HCT116 (cell line): Measurements from ENCODE around the gene CPSF7. TPM values are rescaled to one million over a fixed set of nuclear protein-coding genes. Genes with fewer than 3 reads are reported as not detected.

Source experiments
- ATAC-seq: fragments of 200-7000 bp; cut with Tn5 transposase; 2 replicates; pipeline ENCODE4 v1.9.1; 2020; ENCODE audit warnings: mild to moderate bottlenecking, moderate library complexity
- BruUV-seq: library from RNA; stranded (reverse); fragments of 400-500 nt; replicated peaks from 2 replicates; lab custom pipeline; 2021; lab: Mats Ljungman, UMichigan
- CTCF ChIA-PET: fragments of 300-600 bp; sonication (Branson Sonifier 250); formaldehyde crosslinking; loops from one replicate; lab custom pipeline; 2021; ENCODE audit warnings: antibody characterized with exemption; lab: Charles Lee
- POLR2A ChIA-PET: fragments of 300-600, 350-600 bp; sonication (Branson Sonifier 250); formaldehyde crosslinking; loops from one replicate; lab custom pipeline; 2021; ENCODE audit warnings: antibody characterized with exemption; lab: Charles Lee
- RAD21 ChIA-PET, 2 experiments: fragments of 300-600 bp; sonication (Branson Sonifier 250); formaldehyde crosslinking; loops; one replicate each; lab custom pipeline; 2023; ENCODE audit warnings: low total read pairs in 2 of 2; ENCODE audit not compliant: uncharacterized antibody in 2 of 2, unreplicated experiment in 2 of 2, low non-redundant PET in 1 of 2; lab: Charles Lee
- DNase-seq: peaks from one replicate; pipeline ENCODE4 v3.0.0-alpha.2; 2010; ENCODE audit warnings: low read depth, low spot score
- H2AFZ ChIP-seq: fragments of 200-600 bp; shearing (Covaris generic), sonication (generic); 2 replicates; pipeline ENCODE4 v1.6.1; 2017; ENCODE audit warnings: low read depth, mixed run types, mixed read lengths, antibody characterized with exemption, low read length; ENCODE audit not compliant: poor library complexity, severe bottlenecking
- H3K27ac ChIP-seq: 2 replicates; pipeline ENCODE4 v1.5.1; 2012; ENCODE audit warnings: low read depth, low read length
- H3K27me3 ChIP-seq: fragments of 200-600 bp; sonication (generic); 2 replicates; pipeline ENCODE4 v1.6.1; 2016; ENCODE audit warnings: mixed run types, low read length, mixed read lengths; ENCODE audit not compliant: insufficient read depth
- H3K36me3 ChIP-seq, 2 experiments: fragments of 200-500 bp in 1 of 2; fragments of 200-600 bp in 1 of 2; sonication (Bioruptor generic) in 1 of 2; sonication (generic) in 1 of 2; 2 replicates each; pipeline versions ENCODE4 v1.5.1 to v1.6.1; 2014 to 2016; ENCODE audit warnings: low read length in 2 of 2, inconsistent platforms in 1 of 2, mixed read lengths in 1 of 2, mixed run types in 1 of 2; ENCODE audit not compliant: insufficient read depth in 2 of 2, control insufficient read depth in 1 of 2
- H3K4me1 ChIP-seq, 2 experiments: fragments of 200-600 bp in 1 of 2; sonication (generic) in 1 of 2; 2 replicates each; pipeline versions ENCODE4 v1.5.1 to v1.6.1; 2012 to 2017; ENCODE audit warnings: low read length in 2 of 2, inconsistent platforms in 1 of 2, mild to moderate bottlenecking in 1 of 2, mixed read lengths in 1 of 2, mixed run types in 1 of 2, moderate library complexity in 1 of 2; ENCODE audit not compliant: insufficient read depth in 2 of 2, control insufficient read depth in 1 of 2
- H3K4me2 ChIP-seq: fragments of 200-600 bp; sonication (generic); 2 replicates; pipeline ENCODE4 v1.6.1; 2017; ENCODE audit warnings: mixed run types, low read length, mixed read lengths
- H3K4me3 ChIP-seq, 2 experiments: fragments of 200-600 bp in 1 of 2; sonication (generic) in 1 of 2; replicated peaks in 1 of 2; 2 replicates each; pipeline ENCODE4 v1.5.1; 2011 to 2016; ENCODE audit warnings: low read length in 2 of 2, control low read depth in 1 of 2, low read depth in 1 of 2, mild to moderate bottlenecking in 1 of 2, mixed read lengths in 1 of 2, mixed run types in 1 of 2
- H3K79me2 ChIP-seq: fragments of 200-600 bp; sonication (generic); 2 replicates; pipeline ENCODE4 v1.6.1; 2017; ENCODE audit warnings: mild to moderate bottlenecking, mixed run types, low read length, moderate library complexity, mixed read lengths; ENCODE audit not compliant: insufficient read depth
- H3K9ac ChIP-seq: fragments of 200-600 bp; sonication (generic); 2 replicates; pipeline ENCODE4 v1.6.1; 2016; ENCODE audit warnings: low read length, mixed read lengths
- H3K9me2 ChIP-seq: fragments of 200-600 bp; sonication (generic), shearing (Covaris generic); 2 replicates; pipeline ENCODE4 v1.6.1; 2017; ENCODE audit warnings: mixed run types, mild to moderate bottlenecking, moderate library complexity; ENCODE audit not compliant: insufficient read depth
- H3K9me3 ChIP-seq, 2 experiments: fragments of 200-500 bp in 1 of 2; fragments of 200-600 bp in 1 of 2; sonication (Bioruptor generic) in 1 of 2; sonication (generic) in 1 of 2; 2 replicates each; pipeline ENCODE4 v1.6.1; 2014 to 2017; ENCODE audit warnings: low read length in 2 of 2, mixed read lengths in 2 of 2, inconsistent platforms in 1 of 2, low read depth in 1 of 2, mild to moderate bottlenecking in 1 of 2, mixed run types in 1 of 2, moderate library complexity in 1 of 2; ENCODE audit not compliant: control insufficient read depth in 1 of 2, insufficient read depth in 1 of 2
- H4K20me1 ChIP-seq: fragments of 200-600 bp; sonication (generic), shearing (Covaris generic); 2 replicates; pipeline ENCODE4 v1.6.1; 2017; ENCODE audit warnings: mixed run types, mild to moderate bottlenecking, moderate library complexity; ENCODE audit not compliant: insufficient read depth
- ATF3 ChIP-seq: IDR thresholded peaks from 2 replicates; pipeline ENCODE4 v1.6.1; 2012
- POLR2AphosphoS5 ChIP-seq: IDR thresholded peaks from 2 replicates; pipeline ENCODE4 v1.6.1; 2011; ENCODE audit warnings: mild to moderate bottlenecking, low read depth, low read length, moderate library complexity
- SRF ChIP-seq: IDR thresholded peaks from 2 replicates; pipeline ENCODE4 v1.6.1; 2012; ENCODE audit warnings: low read depth
- intact Hi-C: fragments of 100-400 bp; cut with micrococcal nuclease; formaldehyde crosslinking; loops from 2 replicates; pipeline ENCODE4 v1.10.0; 2022
- total RNA-seq: library from RNA; stranded (reverse); gene quantifications from one replicate; pipeline ENCODE4 v1.2.1, GENCODE V29; 2021; ENCODE audit not compliant: unreplicated experiment

CPSF7 gene
- total RNA-seq, 1 experiment from 2014 or later, result 110 TPM

GRCh38 chr11:61453695-61454094 lies 23.9 kb upstream of the CPSF7 start:
- POLR2A ChIA-PET, result no interaction called here
- no peak for ATAC-seq

GRCh38 chr11:61452825-61453224 lies 23.1 kb upstream of the CPSF7 start:
- ATAC-seq (no peak), DNase-seq (no peak)
- Histone ChIP-seq H3K4me1 (no peaks in the 10 kb centered on the region), H4K20me1 (no peaks in the 10 kb centered on the region), H3K4me2 (no peak overlapping the region), H3K9me2 (no peaks in the 10 kb centered on the region), H3K79me2 (peaks cover 5% of the 10 kb centered on the region; the same call in 1 of the 2 replicates), H2AFZ (no peak overlapping the region), H3K27ac (no peak overlapping the region), H3K9ac (no peak overlapping the region), H3K36me3 (peaks cover 3% of the 10 kb centered on the region in 2 experiments; a peak in 3 of 4 replicates), H3K4me3 (no peak overlapping the region), H3K9me3 (no peaks in the 10 kb centered on the region), H3K27me3 (no peaks in the 10 kb centered on the region)
- ChIA-PET POLR2A (no interaction called here), CTCF (interaction anchor here (1.2 to 2.1 kb wide), 2 partner anchors 18 to 29 kb away, joined by 4 to 5 read pairs; no protein-coding TSS in a partner anchor), RAD21 (no interaction called here)
- no TSS peak for BruUV-seq
- intact Hi-C loops, result no loop called here
- no peak for TF ChIP-seq SRF
- no peak for TF ChIP-seq POLR2AphosphoS5

More at GRCh38 chr11:61453695-61454094, 23.9 kb upstream of the CPSF7 start:
- Histone ChIP-seq H3K9me3 (no peaks in the 10 kb centered on the region), H3K4me2 (no peak overlapping the region), H3K27ac (no peak overlapping the region), H2AFZ (no peak overlapping the region), H3K79me2 (peaks cover 5% of the 10 kb centered on the region; the same call in 1 of the 2 replicates), H3K4me1 (no peaks in the 10 kb centered on the region), H3K4me3 (no peak overlapping the region), H3K9ac (no peak overlapping the region), H3K9me2 (no peaks in the 10 kb centered on the region), H3K36me3 (no peaks in the 10 kb centered on the region; a peak in 2 of 4 replicates), H3K27me3 (no peaks in the 10 kb centered on the region), H4K20me1 (no peaks in the 10 kb centered on the region)
- BruUV-seq, result no TSS peak
- DNase-seq, result no peak
- no peak for TF ChIP-seq ATF3
- CTCF ChIA-PET, result no interaction called here
- intact Hi-C loops, result no loop called here
- RAD21 ChIA-PET, result no interaction called here
